Neural cell (in vitro differentiated cells): Measurements from ENCODE around the gene ZFR. TPM values are rescaled to one million over a fixed set of nuclear protein-coding genes. Genes with fewer than 3 reads are reported as not detected.
"Not testable (repeated sequence)": the region's sequence is repeated elsewhere in the genome, so short reads cannot be mapped to it uniquely, and the experiment has no call there.

Experiments used
- H2AFZ ChIP-seq: fragments of 200-600, 300-800 bp; sonication (generic), shearing (Covaris generic); 2 replicates; pipeline ENCODE4 v1.6.0; 2014; ENCODE audit warnings: low read depth, mild to moderate bottlenecking, antibody characterized with exemption, low read length, moderate library complexity
- H3F3A ChIP-seq: fragments of 200-600 bp; shearing (Covaris generic); 2 replicates; pipeline ENCODE4 v1.6.1; 2016; ENCODE audit warnings: mild to moderate bottlenecking, moderate library complexity, mixed read lengths, antibody characterized with exemption, low read length; ENCODE audit not compliant: insufficient read depth, poor library complexity, severe bottlenecking
- H3K27ac ChIP-seq: fragments of 200-600, 300-800 bp; sonication (generic), shearing (Covaris generic); 2 replicates; pipeline ENCODE4 v1.5.1; 2014; ENCODE audit warnings: mild to moderate bottlenecking, low read length, moderate library complexity
- H3K27me3 ChIP-seq: fragments of 300-800, 200-600 bp; sonication (generic), shearing (Covaris generic); 2 replicates; pipeline ENCODE4 v1.6.0; 2014; ENCODE audit warnings: mild to moderate bottlenecking, low read depth, low read length, moderate library complexity; ENCODE audit not compliant: insufficient read depth
- H3K36me3 ChIP-seq: fragments of 300-800, 200-600 bp; sonication (generic), shearing (Covaris generic); 2 replicates; pipeline ENCODE4 v1.5.1; 2014; ENCODE audit warnings: mild to moderate bottlenecking, antibody characterized with exemption, low read length, moderate library complexity; ENCODE audit not compliant: insufficient read depth
- H3K4me2 ChIP-seq: fragments of 300-800, 200-600 bp; sonication (generic), shearing (Covaris generic); 2 replicates; pipeline ENCODE4 v1.6.0; 2014; ENCODE audit warnings: mild to moderate bottlenecking, low read length
- H3K4me3 ChIP-seq: fragments of 300-800, 200-600 bp; sonication (generic), shearing (Covaris generic); 2 replicates; pipeline ENCODE4 v1.5.1; 2014; ENCODE audit warnings: mild to moderate bottlenecking, low read length, moderate library complexity
- H3K79me2 ChIP-seq: fragments of 200-600 bp; shearing (Covaris generic); replicated peaks from 2 replicates; pipeline ENCODE4 v1.6.0; 2014; ENCODE audit warnings: mild to moderate bottlenecking, low read length, moderate library complexity; ENCODE audit not compliant: insufficient read depth
- H3K9ac ChIP-seq: fragments of 300-800, 200-600 bp; sonication (generic), shearing (Covaris generic); 2 replicates; pipeline ENCODE4 v1.6.1; 2016; ENCODE audit warnings: mild to moderate bottlenecking, low read length, mixed read lengths
- H3K9me2 ChIP-seq: fragments of 200-600 bp; shearing (Covaris generic); 2 replicates; pipeline ENCODE4 v1.6.1; 2016; ENCODE audit warnings: mild to moderate bottlenecking, low read length, mixed read lengths; ENCODE audit not compliant: insufficient read depth
- H3K9me3 ChIP-seq: fragments of 200-600, 300-800 bp; sonication (generic), shearing (Covaris generic); 2 replicates; pipeline ENCODE4 v1.6.1; 2016; ENCODE audit warnings: mild to moderate bottlenecking, mixed run types, low read length, moderate library complexity, mixed read lengths
- H4K20me1 ChIP-seq: fragments of 200-600 bp; shearing (Covaris generic); 2 replicates; pipeline ENCODE4 v1.6.1; 2016; ENCODE audit warnings: mild to moderate bottlenecking, mixed run types; ENCODE audit not compliant: insufficient read depth
- EP300 ChIP-seq: fragments of 450-650 bp; conservative IDR thresholded peaks from 2 replicates; pipeline ENCODE4 v1.6.1; 2014; ENCODE audit warnings: antibody characterized with exemption, mild to moderate bottlenecking, moderate library complexity; ENCODE audit not compliant: poor library complexity, severe bottlenecking
- EZH2 ChIP-seq: fragments of 200-600, 300-800 bp; shearing (Covaris generic), sonication (generic); IDR thresholded peaks from 2 replicates; pipeline ENCODE4 v1.6.1; 2014; ENCODE audit warnings: antibody characterized with exemption, low read length, borderline replicate concordance, mild to moderate bottlenecking; ENCODE audit not compliant: insufficient read depth, poor library complexity, severe bottlenecking
- MXI1 ChIP-seq: fragments of 450-650 bp; conservative IDR thresholded peaks from 2 replicates; pipeline ENCODE4 v1.6.1; 2014; ENCODE audit warnings: antibody characterized with exemption, mild to moderate bottlenecking; ENCODE audit not compliant: poor library complexity, severe bottlenecking
- POLR2AphosphoS5 ChIP-seq: IDR thresholded peaks from 2 replicates; pipeline ENCODE4 v1.6.1; 2012
- RAD21 ChIP-seq: fragments of 450-650 bp; conservative IDR thresholded peaks from 2 replicates; pipeline ENCODE4 v1.6.1; 2014; ENCODE audit warnings: antibody characterized with exemption, mild to moderate bottlenecking, moderate library complexity
- SMC3 ChIP-seq: fragments of 450-650 bp; conservative IDR thresholded peaks from 2 replicates; pipeline ENCODE4 v1.6.1; 2014; ENCODE audit warnings: antibody characterized with exemption, mild to moderate bottlenecking, moderate library complexity; ENCODE audit not compliant: poor library complexity
- TAF1 ChIP-seq: IDR thresholded peaks from 2 replicates; pipeline ENCODE4 v1.6.1; 2012; ENCODE audit warnings: low read depth
- polyA plus RNA-seq: library from polyadenylated mRNA; depleted of rRNA; stranded (reverse); fragments of >200 nt; gene quantifications from 2 replicates; pipeline ENCODE4 v1.2.3, GENCODE V29; 2014
- TF ChIP-seq, protein P1 (sequence below): fragments of 450-650 bp; IDR thresholded peaks from 2 replicates; pipeline ENCODE4 v1.5.1; 2014; ENCODE audit warnings: antibody characterized with exemption, mild to moderate bottlenecking, moderate library complexity; ENCODE audit not compliant: poor library complexity, severe bottlenecking
- TF ChIP-seq, protein P2 (sequence below): IDR thresholded peaks from 2 replicates; pipeline ENCODE4 v1.6.1; 2012; ENCODE audit warnings: borderline replicate concordance

Gene ZFR
- polyA plus RNA-seq, 1 donor from 2014 or later = 141 TPM

DNA sequence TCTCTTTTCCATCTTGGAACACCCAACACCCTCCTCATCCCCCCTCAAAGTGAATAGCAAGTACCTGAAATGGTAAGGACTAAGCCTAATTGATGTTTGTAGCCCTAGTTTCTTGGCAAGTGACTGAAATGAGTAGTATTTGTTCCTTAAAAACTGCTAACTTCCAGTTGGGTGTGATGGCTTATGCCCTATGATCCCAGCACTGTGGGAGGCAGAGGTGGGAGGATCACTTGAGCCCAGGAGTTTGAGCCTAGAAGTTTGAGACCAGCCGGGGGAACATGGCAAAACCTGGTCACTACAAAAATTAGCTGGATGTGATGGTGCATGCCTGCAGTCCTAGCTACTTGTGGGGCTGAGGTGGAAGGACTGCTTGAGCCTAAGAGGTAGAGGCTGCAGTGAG is 44.1 kb downstream of the ZFR start:
- Histone ChIP-seq H3K9ac (no peak overlapping the region), H4K20me1 (no peaks in the 10 kb centered on the region), H2AFZ (no peak overlapping the region), H3K36me3 (peaks cover 9% of the 10 kb centered on the region), H3K9me3 (no peaks in the 10 kb centered on the region), H3K27me3 (no peaks in the 10 kb centered on the region), H3K79me2 (no peaks in the 10 kb centered on the region), H3F3A (no peaks in the 10 kb centered on the region), H3K4me2 (no peak overlapping the region), H3K9me2 (no peaks in the 10 kb centered on the region), H3K27ac (no peak overlapping the region), H3K4me3 (no peak overlapping the region)
- TF ChIP-seq, protein P1, sequence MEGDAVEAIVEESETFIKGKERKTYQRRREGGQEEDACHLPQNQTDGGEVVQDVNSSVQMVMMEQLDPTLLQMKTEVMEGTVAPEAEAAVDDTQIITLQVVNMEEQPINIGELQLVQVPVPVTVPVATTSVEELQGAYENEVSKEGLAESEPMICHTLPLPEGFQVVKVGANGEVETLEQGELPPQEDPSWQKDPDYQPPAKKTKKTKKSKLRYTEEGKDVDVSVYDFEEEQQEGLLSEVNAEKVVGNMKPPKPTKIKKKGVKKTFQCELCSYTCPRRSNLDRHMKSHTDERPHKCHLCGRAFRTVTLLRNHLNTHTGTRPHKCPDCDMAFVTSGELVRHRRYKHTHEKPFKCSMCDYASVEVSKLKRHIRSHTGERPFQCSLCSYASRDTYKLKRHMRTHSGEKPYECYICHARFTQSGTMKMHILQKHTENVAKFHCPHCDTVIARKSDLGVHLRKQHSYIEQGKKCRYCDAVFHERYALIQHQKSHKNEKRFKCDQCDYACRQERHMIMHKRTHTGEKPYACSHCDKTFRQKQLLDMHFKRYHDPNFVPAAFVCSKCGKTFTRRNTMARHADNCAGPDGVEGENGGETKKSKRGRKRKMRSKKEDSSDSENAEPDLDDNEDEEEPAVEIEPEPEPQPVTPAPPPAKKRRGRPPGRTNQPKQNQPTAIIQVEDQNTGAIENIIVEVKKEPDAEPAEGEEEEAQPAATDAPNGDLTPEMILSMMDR = no peak
- TF ChIP-seq EP300 = no peak
- no peak for TF ChIP-seq MXI1
- TF ChIP-seq, protein P2, sequence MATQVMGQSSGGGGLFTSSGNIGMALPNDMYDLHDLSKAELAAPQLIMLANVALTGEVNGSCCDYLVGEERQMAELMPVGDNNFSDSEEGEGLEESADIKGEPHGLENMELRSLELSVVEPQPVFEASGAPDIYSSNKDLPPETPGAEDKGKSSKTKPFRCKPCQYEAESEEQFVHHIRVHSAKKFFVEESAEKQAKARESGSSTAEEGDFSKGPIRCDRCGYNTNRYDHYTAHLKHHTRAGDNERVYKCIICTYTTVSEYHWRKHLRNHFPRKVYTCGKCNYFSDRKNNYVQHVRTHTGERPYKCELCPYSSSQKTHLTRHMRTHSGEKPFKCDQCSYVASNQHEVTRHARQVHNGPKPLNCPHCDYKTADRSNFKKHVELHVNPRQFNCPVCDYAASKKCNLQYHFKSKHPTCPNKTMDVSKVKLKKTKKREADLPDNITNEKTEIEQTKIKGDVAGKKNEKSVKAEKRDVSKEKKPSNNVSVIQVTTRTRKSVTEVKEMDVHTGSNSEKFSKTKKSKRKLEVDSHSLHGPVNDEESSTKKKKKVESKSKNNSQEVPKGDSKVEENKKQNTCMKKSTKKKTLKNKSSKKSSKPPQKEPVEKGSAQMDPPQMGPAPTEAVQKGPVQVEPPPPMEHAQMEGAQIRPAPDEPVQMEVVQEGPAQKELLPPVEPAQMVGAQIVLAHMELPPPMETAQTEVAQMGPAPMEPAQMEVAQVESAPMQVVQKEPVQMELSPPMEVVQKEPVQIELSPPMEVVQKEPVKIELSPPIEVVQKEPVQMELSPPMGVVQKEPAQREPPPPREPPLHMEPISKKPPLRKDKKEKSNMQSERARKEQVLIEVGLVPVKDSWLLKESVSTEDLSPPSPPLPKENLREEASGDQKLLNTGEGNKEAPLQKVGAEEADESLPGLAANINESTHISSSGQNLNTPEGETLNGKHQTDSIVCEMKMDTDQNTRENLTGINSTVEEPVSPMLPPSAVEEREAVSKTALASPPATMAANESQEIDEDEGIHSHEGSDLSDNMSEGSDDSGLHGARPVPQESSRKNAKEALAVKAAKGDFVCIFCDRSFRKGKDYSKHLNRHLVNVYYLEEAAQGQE = no peak
- no peak for TF ChIP-seq SMC3
- TF ChIP-seq POLR2AphosphoS5 = no peak
- TF ChIP-seq TAF1 = no peak
- no peak for TF ChIP-seq RAD21
- no peak for TF ChIP-seq EZH2

DNA sequence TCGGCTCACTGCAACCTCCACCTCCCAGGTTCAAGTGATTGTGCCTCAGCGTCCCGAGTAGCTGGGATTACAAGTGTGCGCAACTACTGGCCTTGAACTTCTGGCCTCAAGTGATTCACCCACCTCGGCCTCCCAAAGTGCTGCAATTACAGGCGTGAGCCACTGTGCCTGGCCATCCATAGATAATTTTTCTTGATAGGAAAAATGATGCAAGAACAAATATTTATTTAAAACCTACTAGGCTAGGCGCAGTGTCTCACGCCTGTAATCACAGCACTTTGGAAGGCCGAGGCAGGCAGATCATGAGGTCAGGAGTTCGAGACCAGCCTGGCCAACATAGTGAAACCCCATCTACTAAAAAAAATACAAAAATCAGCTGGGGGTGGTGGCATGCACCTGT is 45.8 kb downstream of the ZFR start:
- not testable (repeated sequence) for H3K4me2 ChIP-seq, H2AFZ ChIP-seq, H3K27me3 ChIP-seq, H4K20me1 ChIP-seq, H3K4me3 ChIP-seq, H3K9ac ChIP-seq, H3K9me2 ChIP-seq, H3K27ac ChIP-seq, H3F3A ChIP-seq, H3K79me2 ChIP-seq, H3K9me3 ChIP-seq
- peaks cover 12% of the 10 kb centered on the region for H3K36me3 ChIP-seq

DNA sequence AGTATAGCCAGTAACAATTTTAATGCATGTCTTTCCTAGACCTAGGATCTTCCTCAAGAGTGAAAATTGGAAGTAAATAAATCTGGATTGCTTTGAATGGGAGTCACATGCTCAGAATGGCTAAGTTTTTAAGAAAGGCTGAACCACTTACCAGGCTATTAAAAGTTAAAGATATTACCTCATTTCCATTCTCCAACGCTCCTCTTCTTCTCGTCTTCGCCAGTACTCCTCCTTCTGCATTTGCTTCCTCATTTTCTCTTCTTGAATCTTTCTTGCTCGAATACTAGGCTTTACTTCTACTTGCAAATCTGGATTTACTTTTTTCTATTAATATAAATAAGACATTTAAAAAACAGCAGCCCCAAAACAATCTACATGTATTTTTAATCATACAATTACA is 49.6 kb downstream of the ZFR start:
- H3K4me2 ChIP-seq = no peak overlapping the region
- H3K36me3 ChIP-seq = peaks cover 4% of the 10 kb centered on the region
- TF ChIP-seq, protein P2 = no peak
- TF ChIP-seq POLR2AphosphoS5 (no peak), RAD21 (no peak), EZH2 (no peak), MXI1 (no peak), EP300 (no peak), SMC3 (no peak), TAF1 (no peak)
- TF ChIP-seq, protein P1 = no peak

More for the DNA sequence above, 49.6 kb downstream of the ZFR start:
- H3K4me3 ChIP-seq = no peak overlapping the region
- no peak overlapping the region for H2AFZ ChIP-seq
- H4K20me1 ChIP-seq = no peaks in the 10 kb centered on the region
- no peak overlapping the region for H3K9ac ChIP-seq
- no peaks in the 10 kb centered on the region for H3K9me2 ChIP-seq
- H3K27me3 ChIP-seq = no peaks in the 10 kb centered on the region
- H3K9me3 ChIP-seq = no peaks in the 10 kb centered on the region
- H3F3A ChIP-seq = no peaks in the 10 kb centered on the region
- no peak overlapping the region for H3K27ac ChIP-seq
- no peaks in the 10 kb centered on the region for H3K79me2 ChIP-seq
